GM21390 (cell line): ENCODE data around the gene DEFB127.
"Not testable (repeated sequence)": the region's sequence is repeated elsewhere in the genome, so short reads cannot be mapped to it uniquely, and the experiment has no call there.

Experiments
- ATAC-seq: cut with Tn5 transposase; IDR thresholded peaks from one replicate; pipeline ENCODE4 v1.9.1; 2021; ENCODE audit not compliant: unreplicated experiment

DEFB127 gene

GRCh38 chr20:157154-157553 lies at the start of gene DEFB127:
Gene DEFB127 (plus strand): TSS chr20:157454. CDS start chr20:157545, 91 bp downstream.
- no peak for ATAC-seq

- no peak for ATAC-seq
Measured at GRCh38 chr20:112396-112795, 44.9 kb upstream of the DEFB127 start.

- ATAC-seq: no peak
Measured at GRCh38 chr20:117518-117917, 39.7 kb upstream of the DEFB127 start.

- ATAC-seq: not testable (repeated sequence)
Measured at GRCh38 chr20:129786-130323, 27.4 kb upstream of the DEFB127 start.

GRCh38 chr20:137668-138490 lies 19.4 kb upstream of the DEFB127 start:
- no peak for ATAC-seq

GRCh38 chr20:142290-142689 lies 15.0 kb upstream of the DEFB127 start, which contains the start of gene DEFB126:
Gene DEFB126 (plus strand): TSS chr20:142590. CDS start chr20:142629, 39 bp downstream.
- no peak for ATAC-seq

- no peak for ATAC-seq
Measured at GRCh38 chr20:145877-146276, 11.4 kb upstream of the DEFB127 start.

GRCh38 chr20:152131-152530 lies 5.1 kb upstream of the DEFB127 start:
- ATAC-seq: no peak

GRCh38 chr20:164618-165017 lies 7.4 kb downstream of the DEFB127 start:
- ATAC-seq: no peak

GRCh38 chr20:168876-169275 lies 11.6 kb downstream of the DEFB127 start:
- no peak for ATAC-seq

- ATAC-seq: no peak
Measured at GRCh38 chr20:184288-184687, 27.0 kb downstream of the DEFB127 start.

GRCh38 chr20:187733-188132 lies 30.5 kb downstream of the DEFB127 start:
- no peak for ATAC-seq

- ATAC-seq: no peak
Measured at GRCh38 chr20:189611-190010, 32.4 kb downstream of the DEFB127 start, which contains the start of gene DEFB128. Gene DEFB128 (minus strand): TSS chr20:189711. CDS start chr20:189623, 88 bp downstream.

GRCh38 chr20:198225-198624 lies 41.0 kb downstream of the DEFB127 start:
- ATAC-seq: no peak

GRCh38 chr20:199996-200395 lies 42.7 kb downstream of the DEFB127 start:
- ATAC-seq: no peak

GRCh38 chr20:203630-204029 lies 46.4 kb downstream of the DEFB127 start:
- not testable (repeated sequence) for ATAC-seq
